Ascending aorta (tissue), 2 donors: ENCODE data around the gene AKAP13. TPM values are rescaled to one million over a fixed set of nuclear protein-coding genes. Genes with fewer than 3 reads are reported as not detected.

Experiments
- DNase-seq, 2 donors: peaks; one replicate each; pipeline ENCODE4 v3.0.0-alpha.2; 2019; ENCODE audit warnings: low spot score in 2 of 2
- H3K27ac ChIP-seq, 2 donors: fragments of 200-600 bp; sonication (generic); one replicate each; pipeline ENCODE4 v1.5.1; 2016 to 2017; ENCODE audit warnings: mild to moderate bottlenecking in 1 of 2
- H3K27me3 ChIP-seq: fragments of 200-600 bp; sonication (generic); one replicate; pipeline ENCODE4 v1.5.1; 2017
- H3K36me3 ChIP-seq, 2 donors: fragments of 200-600 bp; sonication (generic); one replicate each; pipeline ENCODE4 v1.5.1; 2016
- H3K4me1 ChIP-seq, 2 donors: fragments of 200-600 bp; sonication (generic); one replicate each; pipeline ENCODE4 v1.5.1; 2016 to 2017; ENCODE audit warnings: mild to moderate bottlenecking in 1 of 2
- H3K4me3 ChIP-seq, 2 donors: fragments of 200-600 bp; sonication (generic); one replicate each; pipeline ENCODE4 v1.5.1; 2016 to 2017; ENCODE audit warnings: mild to moderate bottlenecking in 1 of 2
- H3K9me3 ChIP-seq, 2 donors: fragments of 200-600 bp; sonication (generic); one replicate each; pipeline ENCODE4 v1.5.1; 2016
- CTCF ChIP-seq, 3 experiments: fragments of 200-600 bp in 2 of 3; fragments of 450-650 bp in 1 of 3; sonication (generic) in 2 of 3; IDR thresholded peaks; one replicate each; pipeline ENCODE4 v1.5.1; 2016 to 2019; ENCODE audit warnings: antibody characterized with exemption in 3 of 3, mild to moderate bottlenecking in 1 of 3, moderate library complexity in 1 of 3
- intact Hi-C: fragments of 100-400 bp; cut with DNase I; formaldehyde crosslinking; loops from one replicate; pipeline ENCODE4 v1.15.1; 2023
- total RNA-seq: library from RNA; depleted of rRNA; stranded (reverse); fragments of >200 nt; gene quantifications from one replicate; pipeline ENCODE4 v1.1.0, GENCODE V29; 2016

The AKAP13 gene
- total RNA-seq, 1 donor from 2014 or later = 74.3 TPM

DNA sequence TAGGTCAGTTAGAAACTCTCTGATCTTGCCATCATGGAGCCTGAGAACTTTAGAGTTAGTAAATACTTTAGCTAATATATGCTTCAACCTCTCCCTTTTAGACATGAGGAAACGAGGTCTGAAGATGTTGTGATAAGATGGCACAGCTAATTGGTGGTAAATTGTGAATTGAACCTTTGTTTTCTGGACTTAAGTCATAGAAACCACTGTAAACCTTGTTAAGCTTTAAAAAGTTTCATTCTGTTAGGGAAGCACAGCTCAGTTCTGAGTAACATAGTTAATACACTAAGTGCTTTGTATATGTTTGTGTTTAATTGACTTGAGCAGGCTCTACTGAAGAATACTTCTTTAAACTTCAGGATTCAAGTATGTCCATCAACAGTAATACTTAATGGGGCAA lies 108.6 kb downstream of the AKAP13 start:
- intact Hi-C loops = loop anchor here (5.0 to 10.0 kb wide), 2 partner anchors 238 to 346 kb away; no protein-coding TSS in a partner anchor
- Histone ChIP-seq H3K36me3 (peaks cover 0 to 5% of the 10 kb centered on the region in 2 donors), H3K4me1 (no peaks in the 10 kb centered on the region), H3K27ac (no peak overlapping the region), H3K4me3 (no peak overlapping the region), H3K27me3 (no peaks in the 10 kb centered on the region), H3K9me3 (no peaks in the 10 kb centered on the region)
- DNase-seq = no peak
- no peak for TF ChIP-seq CTCF (IDR thresholded peaks at IDR 0.05)

DNA sequence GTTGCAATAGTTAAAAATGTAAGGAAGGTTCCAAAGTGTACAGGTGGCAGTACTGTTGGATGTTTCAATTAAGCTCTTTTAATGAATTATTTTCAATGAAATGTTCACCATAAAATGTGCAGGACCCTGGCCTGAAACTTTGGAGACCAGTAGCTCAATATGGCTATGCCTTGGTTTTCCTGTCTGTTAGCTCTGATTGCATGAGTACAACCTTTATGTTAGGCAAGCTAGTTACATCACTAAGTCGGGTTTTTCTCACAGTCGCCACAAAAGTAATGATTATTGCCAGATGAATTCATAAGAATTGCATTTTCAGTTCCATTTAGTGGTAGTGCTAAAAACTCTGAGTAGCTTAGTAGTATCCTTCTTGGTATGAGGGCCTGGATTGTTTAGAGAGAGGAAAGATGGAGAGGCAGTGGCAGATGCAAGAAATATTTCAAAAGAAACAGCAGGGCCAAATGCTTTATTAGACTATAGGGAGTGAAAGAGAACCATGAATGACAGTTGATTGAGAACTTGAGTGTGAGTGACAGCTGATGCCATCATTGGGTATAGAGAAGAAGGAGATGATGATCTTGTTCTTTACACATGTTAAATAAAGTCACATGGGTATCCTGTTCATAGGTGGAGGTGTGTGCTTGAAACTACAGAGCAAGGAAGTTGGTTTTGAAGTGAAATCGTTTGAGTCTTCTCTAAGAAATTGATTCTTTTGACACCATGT lies 109.5 kb downstream of the AKAP13 start:
- intact Hi-C loops = loop anchor here (5.0 to 10.0 kb wide), 2 partner anchors 237 to 345 kb away; no protein-coding TSS in a partner anchor
- no peaks in the 10 kb centered on the region for H3K4me1 ChIP-seq
- H3K27ac ChIP-seq = no peak overlapping the region
- H3K4me3 ChIP-seq = no peak overlapping the region
- peaks cover 0 to 5% of the 10 kb centered on the region in 2 donors for H3K36me3 ChIP-seq
- no peak for TF ChIP-seq CTCF (IDR thresholded peaks at IDR 0.05)
- no peaks in the 10 kb centered on the region for H3K9me3 ChIP-seq
- no peaks in the 10 kb centered on the region for H3K27me3 ChIP-seq
- DNase-seq = no peak

- H3K27ac ChIP-seq = no peak overlapping the region
- DNase-seq = no peak
- H3K4me3 ChIP-seq = no peak overlapping the region
- H3K27me3 ChIP-seq = no peaks in the 10 kb centered on the region
- no peaks in the 10 kb centered on the region for H3K9me3 ChIP-seq
- no peak for TF ChIP-seq CTCF (IDR thresholded peaks at IDR 0.05)
- intact Hi-C loops = no loop called here
- H3K4me1 ChIP-seq = no peaks in the 10 kb centered on the region
- peaks cover 0 to 5% of the 10 kb centered on the region in 2 donors for H3K36me3 ChIP-seq
Observed at GRCh38 chr15:85490856-85491255, 110.5 kb downstream of the AKAP13 start.

GRCh38 chr15:85491691-85492090 lies 111.3 kb downstream of the AKAP13 start:
- no peaks in the 10 kb centered on the region for H3K9me3 ChIP-seq
- peaks cover 0 to 5% of the 10 kb centered on the region in 2 donors for H3K36me3 ChIP-seq
- intact Hi-C loops = no loop called here
- no peaks in the 10 kb centered on the region for H3K4me1 ChIP-seq
- H3K27ac ChIP-seq = no peak overlapping the region
- no peaks in the 10 kb centered on the region for H3K27me3 ChIP-seq
- TF ChIP-seq CTCF (IDR thresholded peaks at IDR 0.05) = no peak
- H3K4me3 ChIP-seq = no peak overlapping the region
- DNase-seq = no peak

DNA sequence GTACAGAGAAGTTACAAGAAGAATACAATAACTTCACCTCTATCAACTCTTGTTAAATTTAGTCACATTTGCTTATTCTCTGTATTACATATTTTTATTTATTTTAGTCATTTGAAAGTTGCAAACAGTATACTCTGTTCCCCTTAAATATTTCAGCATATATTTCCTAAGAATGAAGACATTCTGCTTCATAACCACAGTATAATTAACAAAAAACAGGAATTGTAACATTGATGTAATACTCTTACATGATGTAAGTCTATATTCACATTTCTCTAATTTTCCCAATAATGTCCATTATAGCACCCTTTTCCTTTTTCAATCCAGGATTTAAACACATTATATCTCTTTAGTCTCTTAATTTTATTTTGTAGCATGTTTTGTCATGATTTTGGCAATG lies 112.0 kb downstream of the AKAP13 start:
- Histone ChIP-seq H3K27me3 (no peaks in the 10 kb centered on the region), H3K4me3 (no peak overlapping the region), H3K9me3 (no peaks in the 10 kb centered on the region), H3K4me1 (no peaks in the 10 kb centered on the region), H3K36me3 (peaks cover 0 to 5% of the 10 kb centered on the region in 2 donors), H3K27ac (no peak overlapping the region)
- no peak for TF ChIP-seq CTCF (IDR thresholded peaks at IDR 0.05)
- intact Hi-C loops = no loop called here
- DNase-seq = no peak
